ENCODE data around the gene PDE4D.
"Not testable (repeated sequence)": the region's sequence is repeated elsewhere in the genome, so short reads cannot be mapped to it uniquely, and the experiment has no call there.

GRCh38 chr5:59303289-59303716, 590.2 kb downstream of the PDE4D start:
- TF ChIP-seq POLR2A, CTCF, EP300, POLR2AphosphoS5 (IDR thresholded peaks at IDR 0.05): not testable (repeated sequence)
